Stromal cell of bone marrow (primary cell): ENCODE results near the gene EVPLL.
"Not testable (repeated sequence)": the region's sequence is repeated elsewhere in the genome, so short reads cannot be mapped to it uniquely, and the experiment has no call there.

Experiments used
- DNase-seq: peaks from one replicate; pipeline ENCODE4 v3.0.0-alpha.2; 2012; ENCODE audit warnings: low read depth

The EVPLL gene

GRCh38 chr17:18425593-18425992 is 48.0 kb downstream of the EVPLL start:
- DNase-seq = not testable (repeated sequence)

DNA sequence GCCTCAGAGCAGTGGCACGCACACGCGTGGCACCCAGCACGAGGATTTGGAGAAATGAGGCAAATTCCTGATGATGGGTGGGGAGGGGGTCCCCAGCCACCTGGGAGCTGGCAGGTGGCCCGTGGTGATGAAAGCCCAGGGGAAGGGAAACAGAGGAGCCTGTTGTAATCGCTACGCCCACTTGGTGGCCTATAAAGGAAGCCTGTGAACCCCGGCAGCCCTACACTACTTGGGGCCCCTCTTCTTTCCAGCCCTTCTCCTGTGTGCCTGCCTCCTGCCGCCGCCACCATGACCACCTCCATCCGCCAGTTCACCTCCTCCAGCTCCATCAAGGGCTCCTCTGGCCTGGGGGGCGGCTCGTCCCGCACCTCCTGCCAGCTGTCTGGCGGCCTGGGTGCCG is 49.1 kb downstream of the EVPLL start:
- not testable (repeated sequence) for DNase-seq

- DNase-seq = not testable (repeated sequence)
Observed at GRCh38 chr17:18432206-18432605, 54.6 kb downstream of the EVPLL start.
